ENCODE measurements around the gene SORL1.

SORL1 gene

GRCh38 chr11:121453589-121454299 is 1.6 kb downstream of the SORL1 start:
- no peak for DNase-seq (ENCODE audit: low read depth in 3 of 3)

- no peak for DNase-seq (ENCODE audit: low read depth in 3 of 3)
These were observed 3.0 kb downstream of the SORL1 start for GRCh38 chr11:121455115-121455514.

GRCh38 chr11:121456151-121456550 is 4.0 kb downstream of the SORL1 start:
- no peak for DNase-seq (ENCODE audit: low read depth in 3 of 3)

GRCh38 chr11:121456816-121457431 is 4.8 kb downstream of the SORL1 start:
- DNase-seq (ENCODE audit: low read depth in 3 of 3), result no peak

GRCh38 chr11:121458551-121458950 is 6.4 kb downstream of the SORL1 start:
- DNase-seq (ENCODE audit: low read depth in 3 of 3), result no peak

- DNase-seq (ENCODE audit: low read depth in 3 of 3), result no peak
These were observed 7.4 kb downstream of the SORL1 start for GRCh38 chr11:121459413-121460017.

- no peak for DNase-seq (ENCODE audit: low read depth in 3 of 3)
These were observed 8.9 kb downstream of the SORL1 start for GRCh38 chr11:121460941-121461514.

GRCh38 chr11:121461843-121462242 is 9.7 kb downstream of the SORL1 start:
- DNase-seq (ENCODE audit: low read depth in 3 of 3), result no peak

GRCh38 chr11:121463689-121464335 is 11.7 kb downstream of the SORL1 start:
- no peak for DNase-seq (ENCODE audit: low read depth in 3 of 3)

- DNase-seq (ENCODE audit: low read depth in 3 of 3), result peak; percentile 56 to 69 (median 67)
These were observed 12.3 kb downstream of the SORL1 start for GRCh38 chr11:121464352-121464946.

- DNase-seq (ENCODE audit: low read depth in 3 of 3), result no peak
These were observed 13.6 kb downstream of the SORL1 start for GRCh38 chr11:121465709-121466062.

GRCh38 chr11:121466063-121466794 is 14.1 kb downstream of the SORL1 start:
- no peak for DNase-seq (ENCODE audit: low read depth in 3 of 3)

GRCh38 chr11:121467471-121467870 is 15.4 kb downstream of the SORL1 start:
- no peak for DNase-seq (ENCODE audit: low read depth in 3 of 3)

GRCh38 chr11:121467965-121468364 is 15.9 kb downstream of the SORL1 start:
- DNase-seq (ENCODE audit: low read depth in 3 of 3), result peak in 2 of 3 experiments; percentile 72 to 79

- DNase-seq (ENCODE audit: low read depth in 3 of 3), result no peak
These were observed 17.8 kb downstream of the SORL1 start for GRCh38 chr11:121469910-121470309.

- no peak for DNase-seq (ENCODE audit: low read depth in 3 of 3)
These were observed 19.1 kb downstream of the SORL1 start for GRCh38 chr11:121471167-121471566.

GRCh38 chr11:121472312-121472711 is 20.2 kb downstream of the SORL1 start:
- DNase-seq (ENCODE audit: low read depth in 3 of 3), result no peak

GRCh38 chr11:121473064-121473777 is 21.1 kb downstream of the SORL1 start:
- DNase-seq (ENCODE audit: low read depth in 3 of 3), result no peak

GRCh38 chr11:121474680-121475079 is 22.6 kb downstream of the SORL1 start:
- no peak for DNase-seq (ENCODE audit: low read depth in 3 of 3)

- DNase-seq (ENCODE audit: low read depth in 3 of 3), result no peak
These were observed 24.4 kb downstream of the SORL1 start for GRCh38 chr11:121476379-121477032.
